AG20443 (cell line): ENCODE results near the gene NRXN3.
A peak's percentile ranks its signal among the peaks of the same experiment; 100 is the strongest.

ENCODE experiments used
- DNase-seq: peaks from one replicate; pipeline ENCODE4 v3.0.0; 2012; ENCODE audit warnings: low spot score, mixed read lengths

Gene NRXN3

DNA sequence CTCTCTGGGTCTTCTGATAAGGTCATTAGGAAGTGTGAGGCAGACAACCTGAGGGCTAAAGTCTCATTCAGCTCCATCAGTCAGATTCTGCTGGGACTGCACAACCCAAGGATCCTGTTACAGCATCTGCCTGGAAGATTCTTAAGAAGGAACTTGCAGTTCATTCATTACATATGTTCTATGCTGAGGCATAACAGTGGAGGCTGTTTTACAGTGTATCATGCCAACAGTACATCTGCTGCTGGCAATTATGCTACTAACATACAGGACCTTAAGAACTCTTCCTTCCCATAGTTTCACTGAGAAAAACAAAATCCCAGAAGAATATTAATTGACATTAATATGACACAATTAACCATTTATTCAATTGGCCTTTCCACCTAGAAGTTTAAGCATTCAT is 1072.5 kb downstream of the NRXN3 start:
- DNase-seq: no peak

- DNase-seq: no peak
Observed at GRCh38 chr14:79246173-79246572, 1076.0 kb downstream of the NRXN3 start.

- no peak for DNase-seq
Observed at GRCh38 chr14:79248126-79248525, 1078.0 kb downstream of the NRXN3 start.

GRCh38 chr14:79248771-79249170 is 1078.6 kb downstream of the NRXN3 start:
- no peak for DNase-seq

DNA sequence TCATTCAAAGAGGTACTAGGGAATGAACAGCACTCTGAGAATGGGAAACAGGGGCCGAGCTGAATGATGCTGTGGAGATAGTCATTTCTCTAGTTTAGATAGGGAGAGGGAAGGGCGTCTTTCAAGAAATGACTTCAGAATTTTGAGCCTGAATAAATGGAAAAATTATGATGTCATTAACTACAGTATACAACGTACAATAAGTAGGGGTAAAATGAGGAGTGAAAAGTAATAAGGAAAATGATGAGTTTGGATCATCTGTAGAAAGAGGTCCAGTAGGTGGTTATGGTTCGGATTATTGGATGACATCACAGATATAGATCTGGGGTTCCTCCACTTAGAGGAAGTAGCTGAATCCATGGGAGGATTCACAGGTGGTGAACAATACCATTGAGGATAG is 1081.1 kb downstream of the NRXN3 start:
- no peak for DNase-seq

- DNase-seq: no peak
Observed at GRCh38 chr14:79253576-79253975, 1083.4 kb downstream of the NRXN3 start.

DNA sequence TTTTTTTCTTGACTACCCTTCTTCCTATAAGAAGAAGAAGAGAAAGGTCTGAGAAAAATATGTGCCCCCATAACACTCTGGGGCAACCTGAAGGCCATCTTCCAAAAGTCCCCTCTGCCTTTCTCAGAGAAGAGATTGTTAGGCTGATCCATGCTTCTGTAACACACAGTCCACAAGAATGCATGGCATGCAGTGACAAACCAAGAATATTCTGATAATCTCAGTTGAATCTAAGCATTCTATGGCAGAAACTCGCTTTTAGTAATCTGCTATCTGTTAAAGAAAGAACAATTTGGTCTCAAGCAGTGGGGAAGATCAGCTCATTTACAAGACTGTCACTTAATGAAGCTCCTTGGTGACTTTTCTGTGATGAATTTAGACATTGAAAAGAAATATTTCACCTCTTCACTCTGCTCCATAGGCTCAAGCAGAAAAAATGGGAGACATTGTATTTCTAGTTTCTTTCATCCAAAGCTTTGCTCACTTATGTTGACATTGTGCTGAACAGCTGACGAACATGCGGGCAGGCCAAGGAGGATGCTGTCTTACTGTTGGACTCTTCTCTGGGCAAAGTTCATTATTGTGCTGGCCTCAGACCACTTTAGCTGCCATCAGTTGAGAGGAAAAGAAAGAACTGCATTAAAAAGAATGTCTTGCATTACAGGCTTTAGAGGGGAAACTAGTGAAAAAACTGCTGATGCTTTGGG is 1084.0 kb downstream of the NRXN3 start:
- DNase-seq: peak; percentile 16

GRCh38 chr14:79256380-79256779 is 1086.2 kb downstream of the NRXN3 start:
- DNase-seq: no peak

- DNase-seq: no peak
Observed at GRCh38 chr14:79260406-79260805, 1090.2 kb downstream of the NRXN3 start.

GRCh38 chr14:79265366-79265946 is 1095.3 kb downstream of the NRXN3 start:
- no peak for DNase-seq

DNA sequence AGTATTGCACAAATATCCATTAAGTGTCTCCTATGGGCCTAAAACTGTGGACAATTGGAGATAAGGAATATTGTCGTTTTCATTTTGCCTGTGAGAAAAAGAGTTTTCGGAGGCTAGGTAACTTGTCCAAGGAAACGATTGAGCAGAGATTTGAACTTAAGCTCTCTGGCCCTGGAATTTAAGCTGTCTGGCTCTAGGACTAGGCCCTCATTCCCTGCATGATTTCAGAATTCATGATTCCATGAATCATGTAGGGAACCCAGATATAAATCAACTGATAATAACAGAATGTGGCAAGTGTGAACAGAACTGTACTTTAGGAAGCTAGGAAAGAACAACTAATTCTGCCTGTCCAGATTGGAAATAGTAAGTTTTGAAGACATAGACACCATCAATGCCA is 1100.2 kb downstream of the NRXN3 start:
- no peak for DNase-seq

GRCh38 chr14:79271122-79271521 is 1100.9 kb downstream of the NRXN3 start:
- no peak for DNase-seq

GRCh38 chr14:79274641-79275291 is 1104.6 kb downstream of the NRXN3 start:
- DNase-seq: no peak

DNA sequence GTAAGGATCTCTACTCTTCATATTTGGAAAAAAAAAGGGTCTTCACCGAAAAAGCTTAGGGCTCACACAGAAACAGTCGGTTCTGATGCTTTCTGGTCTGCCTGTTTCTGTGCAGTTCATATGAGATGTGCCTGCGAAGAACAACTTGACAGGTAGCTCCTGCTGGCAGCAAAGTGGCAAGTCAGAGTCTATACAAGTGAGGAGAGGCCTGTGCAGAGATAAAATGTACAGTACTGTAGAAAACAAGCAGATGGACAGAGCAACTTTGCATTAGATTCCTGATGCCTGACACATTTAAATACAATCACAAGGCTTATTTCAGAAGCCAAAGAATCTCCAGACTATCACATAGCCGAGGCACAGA is 1105.1 kb downstream of the NRXN3 start:
- no peak for DNase-seq

DNA sequence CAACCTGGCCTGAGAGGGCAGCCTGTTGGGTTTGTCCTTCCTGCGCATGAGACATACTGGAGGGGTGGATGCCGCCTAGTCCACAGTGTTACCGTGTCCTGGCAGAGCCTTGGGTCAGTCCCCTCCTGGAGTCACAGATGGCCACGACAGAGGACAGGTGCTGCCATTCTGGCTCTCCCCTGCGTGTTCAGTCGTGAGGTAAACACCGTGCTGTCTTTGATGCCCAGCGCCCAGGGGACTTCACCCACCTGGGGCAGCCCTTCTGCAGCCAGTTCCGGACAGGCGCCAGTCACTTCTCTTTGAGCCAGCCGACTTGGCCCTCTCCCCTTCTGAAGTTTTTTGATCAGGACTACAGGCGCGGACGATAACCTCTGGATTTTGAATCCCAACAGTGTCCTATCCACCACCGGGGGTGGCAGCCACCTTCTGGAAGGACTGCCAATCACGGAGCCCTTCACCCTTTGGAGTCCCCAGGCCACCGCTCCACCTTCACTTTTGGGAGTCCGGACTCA is 1108.2 kb downstream of the NRXN3 start:
- DNase-seq: no peak

- peak; percentile 87 for DNase-seq
Observed at GRCh38 chr14:79278798-79279644, 1108.8 kb downstream of the NRXN3 start.

DNA sequence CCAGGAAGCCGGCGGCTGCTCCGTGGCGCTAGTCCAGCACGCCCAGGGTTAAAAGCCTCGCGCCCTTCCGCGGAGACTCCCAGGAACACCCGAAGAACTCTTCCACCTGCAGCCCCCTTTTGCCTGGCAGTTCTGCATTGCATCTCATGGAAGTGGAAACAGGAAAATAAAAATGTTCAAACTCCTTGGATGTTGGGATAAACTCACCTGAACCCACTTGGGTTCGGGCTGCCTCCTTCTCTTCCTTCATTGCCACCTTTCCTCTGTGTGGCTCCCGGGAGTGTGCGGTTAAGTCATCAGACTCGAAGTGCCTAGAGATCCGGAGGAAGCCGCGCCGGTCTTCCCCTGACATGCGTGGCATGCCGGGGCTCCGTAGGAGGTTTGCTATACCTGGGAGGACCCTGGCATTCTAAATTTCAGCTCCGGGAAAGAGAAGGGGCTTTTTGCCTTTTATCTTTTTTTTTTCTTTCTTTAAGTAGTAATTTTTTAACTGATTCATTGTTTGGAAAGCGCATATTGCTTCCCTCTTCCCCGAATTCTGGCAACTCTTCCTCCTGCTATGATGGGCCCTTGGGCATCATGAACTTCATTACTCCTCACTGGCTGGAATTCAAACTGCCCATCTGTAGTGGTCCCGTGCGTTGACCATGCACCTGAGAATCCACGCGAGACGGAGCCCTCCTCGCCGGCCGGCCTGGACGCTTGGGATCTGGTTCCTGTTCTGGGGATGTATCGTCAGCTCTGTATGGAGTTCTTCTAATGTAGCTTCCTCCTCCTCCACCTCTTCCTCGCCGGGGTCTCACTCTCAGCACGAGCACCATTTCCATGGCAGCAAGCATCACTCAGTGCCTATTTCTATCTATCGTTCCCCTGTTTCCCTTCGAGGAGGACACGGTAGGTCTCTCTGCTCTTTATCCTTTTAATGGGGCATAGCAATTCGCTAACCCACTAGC is 1109.7 kb downstream of the NRXN3 start:
- DNase-seq: peak; percentile 9

GRCh38 chr14:79281244-79282152 is 1111.3 kb downstream of the NRXN3 start:
- DNase-seq: no peak

DNA sequence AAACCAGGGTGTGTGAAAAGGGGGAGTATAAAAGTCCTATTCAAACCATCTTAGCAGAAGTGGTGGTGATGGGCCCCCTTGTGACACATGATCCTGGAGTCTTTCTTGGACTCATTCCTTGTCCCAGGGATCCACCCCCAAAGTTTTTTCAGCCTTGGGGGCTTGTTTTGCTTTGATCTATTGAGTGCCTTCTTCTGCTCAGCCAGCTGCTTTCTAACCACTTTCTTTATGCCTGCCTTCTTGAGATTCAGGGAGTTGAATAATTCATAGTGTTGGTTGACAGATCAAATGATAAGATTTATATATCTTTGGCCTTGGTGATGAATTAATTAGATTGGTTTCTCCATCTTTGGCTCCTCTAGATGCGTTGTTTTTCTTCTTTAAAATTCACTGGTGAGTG is 1114.4 kb downstream of the NRXN3 start:
- no peak for DNase-seq

DNA sequence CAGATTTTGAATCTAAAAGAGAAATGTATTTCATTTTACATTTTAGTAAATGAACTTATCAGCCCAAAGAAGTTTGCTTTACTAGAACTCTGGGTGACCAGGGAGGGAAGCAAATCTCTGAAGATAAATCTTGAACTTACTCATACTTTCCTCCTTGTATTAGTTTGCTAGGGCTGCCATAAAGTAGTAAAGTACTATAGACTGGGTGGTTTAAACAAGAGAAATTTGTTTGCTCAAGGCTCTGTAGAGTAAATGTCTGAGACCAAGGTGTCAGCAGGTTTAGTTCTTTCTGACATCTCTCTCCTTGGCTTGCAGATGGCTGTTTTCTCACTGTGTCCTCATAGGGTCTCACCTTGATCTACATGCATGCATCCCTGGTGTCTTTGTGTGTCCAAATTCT is 1115.1 kb downstream of the NRXN3 start:
- DNase-seq: no peak
